AG04450 (cell line): ENCODE data around the gene VPS26B. TPM values are rescaled to one million over a fixed set of nuclear protein-coding genes. Genes with fewer than 3 reads are reported as not detected.
"Not testable (repeated sequence)": the region's sequence is repeated elsewhere in the genome, so short reads cannot be mapped to it uniquely, and the experiment has no call there.

Experiments
- CTCF ChIA-PET: fragments of 300-600, 350-600 bp; formaldehyde crosslinking; extraction: SDS; loops from one replicate; lab custom pipeline; 2022; ENCODE audit warnings: antibody characterized with exemption, inconsistent platforms; lab: Charles Lee
- POLR2A ChIA-PET: fragments of 350-600 bp; formaldehyde crosslinking; extraction: SDS; loops from one replicate; lab custom pipeline; 2021; ENCODE audit warnings: antibody characterized with exemption, inconsistent platforms; lab: Yijun Ruan, JAX
- DNase-seq: peaks from one replicate; pipeline ENCODE4 v3.0.0-alpha.2; 2011; ENCODE audit warnings: low read depth, low spot score
- H3K27ac ChIP-seq: one replicate; pipeline ENCODE4 v1.5.1; 2012; ENCODE audit warnings: low read depth, low read length, control low read depth
- H3K27me3 ChIP-seq: one replicate; pipeline ENCODE4 v1.6.0; 2012; ENCODE audit warnings: low read length; ENCODE audit not compliant: control insufficient read depth, insufficient read depth
- H3K4me3 ChIP-seq: 2 replicates; pipeline ENCODE4 v1.5.1; 2011; ENCODE audit warnings: mild to moderate bottlenecking, low read depth, low read length, control low read depth
- H3K9me3 ChIP-seq: 2 replicates; pipeline ENCODE4 v1.5.1; 2012; ENCODE audit warnings: low read length; ENCODE audit not compliant: control insufficient read depth, insufficient read depth
- CTCF ChIP-seq: IDR thresholded peaks from 2 replicates; pipeline ENCODE4 v1.5.1; 2011; ENCODE audit warnings: low read depth, low read length, control low read depth, inconsistent platforms
- polyA plus RNA-seq: library from polyadenylated mRNA; depleted of rRNA; stranded (reverse); fragments of >200 nt; gene quantifications from 2 replicates; pipeline ENCODE4 v1.2.3, GENCODE V29; 2011

The VPS26B gene
- polyA plus RNA-seq, 1 experiment, result 49.9 TPM

GRCh38 chr11:134254433-134255183 lies 30.1 kb downstream of the VPS26B start:
- ChIA-PET CTCF (interaction anchor here (0.8 to 1.7 kb wide), 3 partner anchors 7 to 204 kb away, joined by 3 to 9 read pairs (median 5); partner anchors contain the start of genes NCAPD3 and VPS26B), POLR2A (interaction anchor here (0.7 to 2.4 kb wide), 2 partner anchors 31 to 93 kb away, joined by 3 to 14 read pairs; partner anchors contain the start of genes NCAPD3 and VPS26B)
- TF ChIP-seq CTCF, result no peak
- H3K4me3 ChIP-seq, result peak overlapping the region; percentile 88
- DNase-seq, result no peak
- no peak overlapping the region for H3K27ac ChIP-seq
- H3K27me3 ChIP-seq, result no peaks in the 10 kb centered on the region
- no peaks in the 10 kb centered on the region for H3K9me3 ChIP-seq

- H3K27ac ChIP-seq, H3K4me3 ChIP-seq, H3K27me3 ChIP-seq, H3K9me3 ChIP-seq, DNase-seq, CTCF ChIA-PET: not testable (repeated sequence)
- POLR2A ChIA-PET, result interaction anchor here (2.4 kb wide), 1 partner anchor 31 kb away, joined by 14 read pairs; the partner anchor contains the start of genes NCAPD3 and VPS26B
Observed at GRCh38 chr11:134255184-134255561, 30.7 kb downstream of the VPS26B start.

- H3K27me3 ChIP-seq, result no peaks in the 10 kb centered on the region
- no peak overlapping the region for H3K27ac ChIP-seq
- CTCF ChIA-PET, result no interaction called here
- no peaks in the 10 kb centered on the region for H3K9me3 ChIP-seq
- no peak for TF ChIP-seq CTCF
- H3K4me3 ChIP-seq, result no peak overlapping the region
- no peak for DNase-seq
- POLR2A ChIA-PET, result no interaction called here
Observed at GRCh38 chr11:134257101-134257500, 32.6 kb downstream of the VPS26B start.

- no peak for TF ChIP-seq CTCF
- ChIA-PET CTCF (no interaction called here), POLR2A (no interaction called here)
- no peaks in the 10 kb centered on the region for H3K9me3 ChIP-seq
- no peak for DNase-seq
- H3K27ac ChIP-seq, result no peak overlapping the region
- no peak overlapping the region for H3K4me3 ChIP-seq
- H3K27me3 ChIP-seq, result no peaks in the 10 kb centered on the region
Observed at GRCh38 chr11:134258577-134258976, 34.1 kb downstream of the VPS26B start.

GRCh38 chr11:134260503-134260902 lies 36.0 kb downstream of the VPS26B start:
- TF ChIP-seq CTCF, result no peak
- no peak overlapping the region for H3K27ac ChIP-seq
- H3K9me3 ChIP-seq, result no peaks in the 10 kb centered on the region
- no peak overlapping the region for H3K4me3 ChIP-seq
- DNase-seq, result no peak
- ChIA-PET POLR2A (no interaction called here), CTCF (interaction anchor here (2.6 kb wide), 1 partner anchor 12 kb away, joined by 14 read pairs; no protein-coding TSS in a partner anchor)
- no peaks in the 10 kb centered on the region for H3K27me3 ChIP-seq
